Endothelial cell of umbilical vein (primary cell): ENCODE results near the gene CFAP43. TPM values are rescaled to one million over a fixed set of nuclear protein-coding genes. Genes with fewer than 3 reads are reported as not detected.

Experiments used
- BruUV-seq: library from RNA; stranded (reverse); fragments of 400-500 nt; replicated peaks from 2 replicates; lab custom pipeline; 2021; lab: Mats Ljungman, UMichigan
- CTCF ChIA-PET: fragments of 300-600, 350-600 bp; sonication (Branson Sonifier 250); formaldehyde crosslinking; loops from one replicate; lab custom pipeline; 2021; ENCODE audit warnings: antibody characterized with exemption, inconsistent platforms; lab: Charles Lee
- POLR2A ChIA-PET: fragments of 300-600, 350-600 bp; sonication (Branson Sonifier 250); formaldehyde crosslinking; loops from one replicate; lab custom pipeline; 2021; ENCODE audit warnings: antibody characterized with exemption, inconsistent platforms; lab: Charles Lee
- DNase-seq: peaks from one replicate; pipeline ENCODE4 v3.0.0-alpha.2; 2011; ENCODE audit warnings: low read depth, low spot score
- FAIRE-seq: peaks from 2 replicates; lab custom pipeline; 2011; peaks lifted over from hg19 to GRCh38; lab: Jason Lieb, UNC
- H2AFZ ChIP-seq: 2 replicates; pipeline ENCODE4 v1.6.0; 2012; ENCODE audit warnings: low read depth, low read length, control low read depth, inconsistent platforms
- H3K27ac ChIP-seq: 2 replicates; pipeline ENCODE4 v1.5.1; 2011; ENCODE audit warnings: low read depth, mild to moderate bottlenecking, control low read depth, low read length, moderate library complexity; ENCODE audit not compliant: insufficient read depth
- H3K27me3 ChIP-seq, 2 experiments: 2 replicates each; pipeline versions ENCODE4 v1.6.0 to v1.6.1; 2011; ENCODE audit warnings: low read length in 2 of 2, mixed read lengths in 1 of 2; ENCODE audit not compliant: control insufficient read depth in 2 of 2, insufficient read depth in 2 of 2
- H3K36me3 ChIP-seq, 2 experiments: 2 replicates in 1 of 2; 3 replicates in 1 of 2; pipeline ENCODE4 v1.5.1; 2011; ENCODE audit warnings: low read length in 2 of 2, mild to moderate bottlenecking in 1 of 2, moderate library complexity in 1 of 2; ENCODE audit not compliant: control insufficient read depth in 2 of 2, insufficient read depth in 2 of 2; ENCODE audit errors: extremely low read depth in 1 of 2
- H3K4me1 ChIP-seq: 3 replicates; pipeline ENCODE4 v1.5.1; 2011; ENCODE audit warnings: mild to moderate bottlenecking, low read length; ENCODE audit not compliant: control insufficient read depth, insufficient read depth; ENCODE audit errors: extremely low read depth
- H3K4me2 ChIP-seq: 2 replicates; pipeline ENCODE4 v1.6.1; 2011; ENCODE audit warnings: low read length, control low read depth, mixed read lengths; ENCODE audit not compliant: insufficient read depth
- H3K4me3 ChIP-seq, 3 experiments: fragments of 200-600 bp in 1 of 3; sonication (generic), shearing (Covaris generic) in 1 of 3; replicated peaks in 1 of 3; 2 replicates each; pipeline ENCODE4 v1.5.1; 2011 to 2016; ENCODE audit warnings: control low read depth in 3 of 3, low read length in 3 of 3, mild to moderate bottlenecking in 2 of 3, inconsistent platforms in 1 of 3, low read depth in 1 of 3, moderate library complexity in 1 of 3; ENCODE audit not compliant: insufficient read depth in 1 of 3
- H3K79me2 ChIP-seq: 2 replicates; pipeline ENCODE4 v1.6.0; 2012; ENCODE audit warnings: low read length, inconsistent platforms; ENCODE audit not compliant: control insufficient read depth, insufficient read depth
- H3K9ac ChIP-seq: replicated peaks from 2 replicates; pipeline ENCODE3; 2011; ENCODE audit warnings: low read length, control low read depth; ENCODE audit not compliant: insufficient read depth; ENCODE audit errors: extremely low read depth
- H3K9me1 ChIP-seq: replicated peaks from 3 replicates; pipeline ENCODE4 v1.6.0; 2011; ENCODE audit warnings: mild to moderate bottlenecking, low read length; ENCODE audit not compliant: control insufficient read depth, insufficient read depth; ENCODE audit errors: extremely low read depth
- H3K9me3 ChIP-seq: replicated peaks from 2 replicates; pipeline ENCODE4 v1.5.1; 2012; ENCODE audit warnings: low read length, inconsistent platforms; ENCODE audit not compliant: control insufficient read depth, insufficient read depth
- H4K20me1 ChIP-seq: replicated peaks from 2 replicates; pipeline ENCODE3; 2011; ENCODE audit warnings: mild to moderate bottlenecking, low read length; ENCODE audit not compliant: control insufficient read depth, insufficient read depth; ENCODE audit errors: extremely low read depth
- EZH2 ChIP-seq: IDR thresholded peaks from 2 replicates; pipeline ENCODE4 v1.6.1; 2012; ENCODE audit warnings: borderline replicate concordance, low read depth, mild to moderate bottlenecking, moderate library complexity, low read length, inconsistent platforms; ENCODE audit not compliant: severe bottlenecking
- FOS ChIP-seq: IDR thresholded peaks from 2 replicates; pipeline ENCODE4 v1.6.1; 2011; ENCODE audit warnings: mild to moderate bottlenecking, low read length, moderate library complexity, borderline replicate concordance; ENCODE audit not compliant: insufficient read depth
- GATA2 ChIP-seq: IDR thresholded peaks from 2 replicates; pipeline ENCODE4 v1.7.0; 2011; ENCODE audit warnings: low read depth, mild to moderate bottlenecking, moderate library complexity, mixed read lengths, low read length; ENCODE audit not compliant: insufficient read length, insufficient read depth
- JUN ChIP-seq: IDR thresholded peaks from 2 replicates; pipeline ENCODE4 v1.6.1; 2011; ENCODE audit warnings: borderline replicate concordance, low read depth; ENCODE audit not compliant: insufficient read length, insufficient read depth
- MYC ChIP-seq: IDR thresholded peaks from one replicate; pipeline ENCODE4 v1.6.1; 2011; ENCODE audit warnings: mild to moderate bottlenecking, low read depth, low read length
- POLR2A ChIP-seq: IDR thresholded peaks from 2 replicates; pipeline ENCODE4 v1.6.1; 2012; ENCODE audit warnings: low read depth, mild to moderate bottlenecking, control low read depth, low read length
- POLR2AphosphoS5 ChIP-seq: IDR thresholded peaks from 2 replicates; pipeline ENCODE4 v1.6.1; 2012; ENCODE audit warnings: low read depth, mild to moderate bottlenecking, control low read depth, low read length, moderate library complexity; ENCODE audit not compliant: insufficient read depth
- dilution Hi-C: fragments of 300-500 bp; cut with MboI; formaldehyde crosslinking; loops from one replicate; pipeline ENCODE4 v1.15.0; 2019; ENCODE audit warnings: low sequenced_read_pairs; ENCODE audit not compliant: extremely low pct_ligation_motif_present
- intact Hi-C: fragments of 100-400 bp; cut with micrococcal nuclease; formaldehyde crosslinking; loops from one replicate; pipeline ENCODE4 v1.10.0; 2022
- polyA plus RNA-seq, 4 experiments: library from polyadenylated mRNA; depleted of rRNA in 3 of 4; stranded (reverse) in 3 of 4; unstranded in 1 of 4; fragments of >200 nt; gene quantifications; 2 replicates each; pipeline versions ENCODE4 v1.2.1 to v1.2.3, GENCODE V29; 2011 to 2012; ENCODE audit warnings: missing spikeins in 1 of 4
- total RNA-seq: library from RNA; stranded (reverse); gene quantifications from 2 replicates; pipeline ENCODE4 v1.2.3, GENCODE V29; 2021
- TF ChIP-seq, protein P1 (sequence below), 2 donors: IDR thresholded peaks; 1 replicate in 1 of 2; 2 replicates in 1 of 2; pipeline ENCODE4 v1.5.1; 2011; ENCODE audit warnings: low read length in 2 of 2, mild to moderate bottlenecking in 2 of 2, moderate library complexity in 2 of 2, control low read depth in 1 of 2, inconsistent platforms in 1 of 2, low read depth in 1 of 2; ENCODE audit not compliant: insufficient read depth in 1 of 2; ENCODE audit errors: extremely low read depth in 1 of 2
- TF ChIP-seq, protein P2 (sequence below): IDR thresholded peaks from 2 replicates; pipeline ENCODE4 v1.6.1; 2011; ENCODE audit not compliant: insufficient read depth, insufficient read length

CFAP43 gene
- total and polyA plus RNA-seq, 2 donors (not counting 3 experiments of a cell fraction or from before 2014, with no cell fraction given): 0.04 TPM; not detected in 1

DNA sequence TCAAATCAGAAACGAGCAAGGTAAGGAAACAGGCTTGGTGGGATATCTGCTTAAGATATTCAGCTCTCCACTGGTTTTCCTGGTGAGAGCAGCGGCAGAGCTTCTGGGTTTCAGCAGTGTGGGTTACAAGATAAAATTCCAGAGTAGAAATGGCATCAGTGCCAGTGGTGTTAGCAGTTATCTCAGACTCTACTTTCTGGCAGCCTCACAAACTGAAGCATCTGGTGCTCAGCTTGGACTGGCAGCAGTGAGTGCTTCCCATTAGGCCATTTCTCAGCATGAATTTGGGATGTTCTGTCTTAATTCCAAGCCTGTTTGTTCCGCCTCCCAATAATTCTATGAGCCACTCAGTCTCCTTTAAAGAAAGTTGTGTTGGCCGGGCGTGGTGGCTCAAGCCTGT is 29.9 kb upstream of the CFAP43 start:
- no peaks in the 10 kb centered on the region for H3K9me1 ChIP-seq
- peak overlapping the region; percentile 94 for H3K27ac ChIP-seq
- peaks cover 69% of the 10 kb centered on the region for H3K79me2 ChIP-seq
- H3K27me3 ChIP-seq: no peaks in the 10 kb centered on the region
- H4K20me1 ChIP-seq: no peaks in the 10 kb centered on the region
- ChIA-PET CTCF (interaction anchor here (1.8 to 2.7 kb wide), 2 partner anchors 13 kb away, joined by 12 to 21 read pairs; no protein-coding TSS in a partner anchor), POLR2A (no interaction called here)
- intact Hi-C loops (no loop called here), dilution Hi-C loops (no loop called here)
- no peak for TF ChIP-seq MYC
- TF ChIP-seq, protein P1, sequence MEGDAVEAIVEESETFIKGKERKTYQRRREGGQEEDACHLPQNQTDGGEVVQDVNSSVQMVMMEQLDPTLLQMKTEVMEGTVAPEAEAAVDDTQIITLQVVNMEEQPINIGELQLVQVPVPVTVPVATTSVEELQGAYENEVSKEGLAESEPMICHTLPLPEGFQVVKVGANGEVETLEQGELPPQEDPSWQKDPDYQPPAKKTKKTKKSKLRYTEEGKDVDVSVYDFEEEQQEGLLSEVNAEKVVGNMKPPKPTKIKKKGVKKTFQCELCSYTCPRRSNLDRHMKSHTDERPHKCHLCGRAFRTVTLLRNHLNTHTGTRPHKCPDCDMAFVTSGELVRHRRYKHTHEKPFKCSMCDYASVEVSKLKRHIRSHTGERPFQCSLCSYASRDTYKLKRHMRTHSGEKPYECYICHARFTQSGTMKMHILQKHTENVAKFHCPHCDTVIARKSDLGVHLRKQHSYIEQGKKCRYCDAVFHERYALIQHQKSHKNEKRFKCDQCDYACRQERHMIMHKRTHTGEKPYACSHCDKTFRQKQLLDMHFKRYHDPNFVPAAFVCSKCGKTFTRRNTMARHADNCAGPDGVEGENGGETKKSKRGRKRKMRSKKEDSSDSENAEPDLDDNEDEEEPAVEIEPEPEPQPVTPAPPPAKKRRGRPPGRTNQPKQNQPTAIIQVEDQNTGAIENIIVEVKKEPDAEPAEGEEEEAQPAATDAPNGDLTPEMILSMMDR (IDR thresholded peaks at IDR 0.05; ENCODE audit: extremely low read depth in 1 of 2, insufficient read depth in 1 of 2, low read depth in 1 of 2, low read length in 2 of 2): no peak
- TF ChIP-seq, protein P2, sequence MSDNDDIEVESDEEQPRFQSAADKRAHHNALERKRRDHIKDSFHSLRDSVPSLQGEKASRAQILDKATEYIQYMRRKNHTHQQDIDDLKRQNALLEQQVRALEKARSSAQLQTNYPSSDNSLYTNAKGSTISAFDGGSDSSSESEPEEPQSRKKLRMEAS: no peak
- no peak for TF ChIP-seq POLR2A
- no peak for TF ChIP-seq FOS
- no peak for TF ChIP-seq JUN
- no peak for TF ChIP-seq EZH2
- no peak for TF ChIP-seq POLR2AphosphoS5
- TF ChIP-seq GATA2: no peak
- DNase-seq (no peak), FAIRE-seq (no peak)
- peaks cover 22 to 33% of the 10 kb centered on the region in 2 experiments for H3K36me3 ChIP-seq
- no peaks in the 10 kb centered on the region for H3K9me3 ChIP-seq
- BruUV-seq: no TSS peak
- H3K4me1 ChIP-seq: peaks cover 51% of the 10 kb centered on the region
- no peak overlapping the region for H3K4me3 ChIP-seq
- H3K4me2 ChIP-seq: no peak overlapping the region
- no peak overlapping the region for H2AFZ ChIP-seq
- no peak overlapping the region for H3K9ac ChIP-seq
